ENCODE data around the gene DMC1. TPM values are rescaled to one million over a fixed set of nuclear protein-coding genes. Genes with fewer than 3 reads are reported as not detected.

Gene DMC1
- total and polyA plus RNA-seq, 2 of the 4 experiments (the other 2 are of a cell fraction): 0.18 to 0.38 TPM

- no peaks in the 10 kb centered on the region for H3K9me3 ChIP-seq (ENCODE audit: control insufficient read depth, insufficient read depth, low read length)
- 0 out of 2 replicates have a peak, but pooled peaks cover 3% of the 10 kb centered on the region for H3K9me1 ChIP-seq (ENCODE audit: insufficient read depth, low read length)
- no peaks in the 10 kb centered on the region; the same call in 1 of the 2 replicates for H3K4me1 ChIP-seq (ENCODE audit: control insufficient read depth, insufficient read depth, low read length)
- no peak overlapping the region for H2AFZ ChIP-seq (replicated peaks; ENCODE audit: low read length, poor library complexity)
- no peak overlapping the region for H3K18ac ChIP-seq (ENCODE audit: low read depth, low read length)
- no CpG with 5 or more reads among the region's 3 CpGs for WGBS, 2 experiments (ENCODE audit: extremely low coverage in 2 of 2, insufficient read length in 1 of 2)
- no peak overlapping the region for H3K9ac ChIP-seq (ENCODE audit: low read depth, low read length)
- no peak overlapping the region for H2BK15ac ChIP-seq (ENCODE audit: low read depth, low read length)
- no peak overlapping the region for H2BK20ac ChIP-seq (ENCODE audit: low read depth, low read length)
- H4K91ac ChIP-seq (ENCODE audit: insufficient read depth, low read depth, low read length): no peak overlapping the region
- no peaks in the 10 kb centered on the region for H4K20me1 ChIP-seq (ENCODE audit: insufficient read depth, low read length)
- in situ Hi-C loops (cut with MboI; ENCODE audit: low sequenced_read_pairs): no loop called here
- no peak overlapping the region for H2BK5ac ChIP-seq (ENCODE audit: low read depth, low read length, poor library complexity, severe bottlenecking)
- H3K36me3 ChIP-seq (ENCODE audit: control insufficient read depth, insufficient read depth, low read length): no peaks in the 10 kb centered on the region
- intact Hi-C loops (cut with micrococcal nuclease): no loop called here
- no peak overlapping the region for H4K8ac ChIP-seq (ENCODE audit: low read depth in 2 of 2, low read length in 2 of 2)
- TF ChIP-seq NFE2L2 (IDR thresholded peaks at IDR 0.05; ENCODE audit: low read depth, low read length): no peak
- H3K56ac ChIP-seq (ENCODE audit: extremely low read depth, insufficient read depth, low read length): no peak overlapping the region
- no peak overlapping the region for H3K4me2 ChIP-seq (ENCODE audit: low read depth, low read length)
- ChIA-PET POLR2A (ENCODE audit: unreplicated experiment) (no interaction called here), CTCF (interaction anchor here (0.6 kb wide), 1 partner anchor 886 kb away, joined by 3 read pairs; no protein-coding TSS in a partner anchor)
- H3K14ac ChIP-seq (replicated peaks; ENCODE audit: low read depth, low read length): no peak overlapping the region
- BruUV-seq (replicated peaks): no TSS peak
- H3K4me3 ChIP-seq (ENCODE audit: insufficient read depth, low read depth, low read length): no peak overlapping the region
- no peak for DNase-seq
- no peak overlapping the region for H3K23ac ChIP-seq (ENCODE audit: low read depth, low read length)
- H3K27me3 ChIP-seq (ENCODE audit: control insufficient read depth, insufficient read depth, low read length): no peaks in the 10 kb centered on the region
- H2BK120ac ChIP-seq (ENCODE audit: low read depth, low read length): no peak overlapping the region
- dilution Hi-C loops (cut with HindIII; ENCODE audit: low sequenced_read_pairs, unreplicated experiment): no loop called here
- H2AK5ac ChIP-seq (ENCODE audit: low read depth, low read length): no peak overlapping the region
- no peak overlapping the region for H3K27ac ChIP-seq (ENCODE audit: insufficient read depth, low read length)
- ATAC-seq (ENCODE audit: low read depth): no peak
- no peak overlapping the region for H2AK9ac ChIP-seq (replicated peaks; ENCODE audit: low read depth, low read length, poor library complexity)
- no peak overlapping the region for H4K5ac ChIP-seq (ENCODE audit: low read depth, low read length)
- H3K4ac ChIP-seq (ENCODE audit: low read depth, low read length): no peak overlapping the region
- peaks cover 0 to 7% of the 10 kb centered on the region in 2 experiments; a peak in 1 of 4 replicates for H3K79me1 ChIP-seq (ENCODE audit: low read depth in 1 of 2, low read length in 2 of 2)
Observed at GRCh38 chr22:38566726-38567504, 3.1 kb downstream of the DMC1 start.
